KMS-11 (cell line): ENCODE results near the gene CNTN5.

Experiments used
- H2AFZ ChIP-seq: fragments of 200-600 bp; sonication (generic); 2 replicates; pipeline ENCODE4 v1.6.1; 2016; ENCODE audit warnings: antibody characterized with exemption, mixed run types, low read depth
- H3K27ac ChIP-seq: fragments of 200-600 bp; sonication (generic); 2 replicates; pipeline ENCODE4 v1.6.1; 2016; ENCODE audit warnings: mild to moderate bottlenecking, mixed run types
- H3K27me3 ChIP-seq: fragments of 200-600 bp; sonication (generic); 2 replicates; pipeline ENCODE4 v1.6.1; 2017; ENCODE audit warnings: mild to moderate bottlenecking, low read depth, mixed run types, moderate library complexity; ENCODE audit not compliant: insufficient read depth
- H3K36me3 ChIP-seq: fragments of 200-600 bp; sonication (generic); 2 replicates; pipeline ENCODE4 v1.6.1; 2017; ENCODE audit warnings: mild to moderate bottlenecking, mixed run types; ENCODE audit not compliant: insufficient read depth
- H3K4me1 ChIP-seq: fragments of 200-600 bp; sonication (generic); 2 replicates; pipeline ENCODE4 v1.6.1; 2016; ENCODE audit warnings: mild to moderate bottlenecking, low read depth, mixed run types; ENCODE audit not compliant: poor library complexity, severe bottlenecking
- H3K4me2 ChIP-seq: fragments of 200-600 bp; sonication (generic); 2 replicates; pipeline ENCODE4 v1.7.0; 2016; ENCODE audit warnings: mild to moderate bottlenecking, mixed run types
- H3K4me3 ChIP-seq: fragments of 200-600 bp; sonication (generic); IDR thresholded peaks from 2 replicates; pipeline ENCODE4 v1.6.1; 2017; ENCODE audit warnings: low read depth, low read length, mixed read lengths; ENCODE audit not compliant: insufficient read depth
- H3K79me2 ChIP-seq: fragments of 200-600 bp; sonication (generic); 2 replicates; pipeline ENCODE4 v1.6.1; 2016; ENCODE audit warnings: low read depth, mixed run types; ENCODE audit not compliant: insufficient read depth
- H3K9ac ChIP-seq: fragments of 200-600 bp; sonication (generic); 2 replicates; pipeline ENCODE4 v1.6.1; 2016; ENCODE audit warnings: mild to moderate bottlenecking, mixed run types
- H4K20me1 ChIP-seq: fragments of 200-600 bp; sonication (generic); 2 replicates; pipeline ENCODE4 v1.6.1; 2016; ENCODE audit warnings: mild to moderate bottlenecking, mixed run types; ENCODE audit not compliant: insufficient read depth
- CTCF ChIP-seq: fragments of 200-600 bp; sonication (generic); conservative IDR thresholded peaks from 2 replicates; pipeline ENCODE4 v1.6.1; 2017; ENCODE audit warnings: low read depth, mild to moderate bottlenecking, antibody characterized with exemption, low read length, moderate library complexity, mixed read lengths

Gene CNTN5

GRCh38 chr11:100220801-100221200 lies 1200.1 kb downstream of the CNTN5 start:
- no peak overlapping the region for H3K9ac ChIP-seq
- no peak overlapping the region for H3K4me3 ChIP-seq
- H3K79me2 ChIP-seq = no peaks in the 10 kb centered on the region
- H4K20me1 ChIP-seq = no peaks in the 10 kb centered on the region
- H3K36me3 ChIP-seq = no peaks in the 10 kb centered on the region
- no peak overlapping the region for H3K27ac ChIP-seq
- H3K4me2 ChIP-seq = no peak overlapping the region
- H3K4me1 ChIP-seq = no peaks in the 10 kb centered on the region
- H3K27me3 ChIP-seq = no peaks in the 10 kb centered on the region
- TF ChIP-seq CTCF = no peak
- no peak overlapping the region for H2AFZ ChIP-seq

GRCh38 chr11:100221791-100222190 lies 1201.0 kb downstream of the CNTN5 start:
- Histone ChIP-seq H4K20me1 (no peaks in the 10 kb centered on the region), H3K4me1 (no peaks in the 10 kb centered on the region), H2AFZ (no peak overlapping the region), H3K27me3 (no peaks in the 10 kb centered on the region), H3K4me3 (no peak overlapping the region), H3K4me2 (no peak overlapping the region), H3K36me3 (no peaks in the 10 kb centered on the region), H3K9ac (no peak overlapping the region), H3K27ac (no peak overlapping the region), H3K79me2 (no peaks in the 10 kb centered on the region)
- no peak for TF ChIP-seq CTCF

- Histone ChIP-seq H3K4me1 (no peaks in the 10 kb centered on the region), H3K4me2 (no peak overlapping the region), H2AFZ (no peak overlapping the region), H3K36me3 (no peaks in the 10 kb centered on the region), H3K9ac (no peak overlapping the region), H3K4me3 (no peak overlapping the region), H4K20me1 (no peaks in the 10 kb centered on the region), H3K27ac (no peak overlapping the region), H3K27me3 (no peaks in the 10 kb centered on the region), H3K79me2 (no peaks in the 10 kb centered on the region)
- TF ChIP-seq CTCF = no peak
Measured at GRCh38 chr11:100224541-100225034, 1203.8 kb downstream of the CNTN5 start.

GRCh38 chr11:100229086-100229485 lies 1208.3 kb downstream of the CNTN5 start:
- Histone ChIP-seq H3K36me3 (no peaks in the 10 kb centered on the region), H3K79me2 (no peaks in the 10 kb centered on the region)

More at GRCh38 chr11:100229086-100229485, 1208.3 kb downstream of the CNTN5 start:
- Histone ChIP-seq H4K20me1 (no peaks in the 10 kb centered on the region), H3K4me1 (no peaks in the 10 kb centered on the region), H3K27ac (no peak overlapping the region), H3K27me3 (no peaks in the 10 kb centered on the region), H3K4me2 (no peak overlapping the region), H3K4me3 (no peak overlapping the region), H3K9ac (no peak overlapping the region), H2AFZ (no peak overlapping the region)
- TF ChIP-seq CTCF = no peak
